Endothelial cell of umbilical vein (primary cell): ENCODE results near the gene MED27. TPM values are rescaled to one million over a fixed set of nuclear protein-coding genes. Genes with fewer than 3 reads are reported as not detected.

Experiments
- BruUV-seq: library from RNA; stranded (reverse); fragments of 400-500 nt; replicated peaks from 2 replicates; lab custom pipeline; 2021; lab: Mats Ljungman, UMichigan
- CTCF ChIA-PET: fragments of 300-600, 350-600 bp; sonication (Branson Sonifier 250); formaldehyde crosslinking; loops from one replicate; lab custom pipeline; 2021; ENCODE audit warnings: antibody characterized with exemption, inconsistent platforms; lab: Charles Lee
- POLR2A ChIA-PET: fragments of 300-600, 350-600 bp; sonication (Branson Sonifier 250); formaldehyde crosslinking; loops from one replicate; lab custom pipeline; 2021; ENCODE audit warnings: antibody characterized with exemption, inconsistent platforms; lab: Charles Lee
- DNase-seq: peaks from one replicate; pipeline ENCODE4 v3.0.0-alpha.2; 2011; ENCODE audit warnings: low read depth, low spot score
- FAIRE-seq: peaks from 2 replicates; lab custom pipeline; 2011; peaks lifted over from hg19 to GRCh38; lab: Jason Lieb, UNC
- H2AFZ ChIP-seq: 2 replicates; pipeline ENCODE4 v1.6.0; 2012; ENCODE audit warnings: low read depth, low read length, control low read depth, inconsistent platforms
- H3K27ac ChIP-seq: 2 replicates; pipeline ENCODE4 v1.5.1; 2011; ENCODE audit warnings: low read depth, mild to moderate bottlenecking, control low read depth, low read length, moderate library complexity; ENCODE audit not compliant: insufficient read depth
- H3K27me3 ChIP-seq, 2 experiments: 2 replicates each; pipeline versions ENCODE4 v1.6.0 to v1.6.1; 2011; ENCODE audit warnings: low read length in 2 of 2, mixed read lengths in 1 of 2; ENCODE audit not compliant: control insufficient read depth in 2 of 2, insufficient read depth in 2 of 2
- H3K36me3 ChIP-seq, 2 experiments: 2 replicates in 1 of 2; 3 replicates in 1 of 2; pipeline ENCODE4 v1.5.1; 2011; ENCODE audit warnings: low read length in 2 of 2, mild to moderate bottlenecking in 1 of 2, moderate library complexity in 1 of 2; ENCODE audit not compliant: control insufficient read depth in 2 of 2, insufficient read depth in 2 of 2; ENCODE audit errors: extremely low read depth in 1 of 2
- H3K4me1 ChIP-seq: 3 replicates; pipeline ENCODE4 v1.5.1; 2011; ENCODE audit warnings: mild to moderate bottlenecking, low read length; ENCODE audit not compliant: control insufficient read depth, insufficient read depth; ENCODE audit errors: extremely low read depth
- H3K4me2 ChIP-seq: 2 replicates; pipeline ENCODE4 v1.6.1; 2011; ENCODE audit warnings: low read length, control low read depth, mixed read lengths; ENCODE audit not compliant: insufficient read depth
- H3K4me3 ChIP-seq, 3 experiments: fragments of 200-600 bp in 1 of 3; sonication (generic), shearing (Covaris generic) in 1 of 3; replicated peaks in 1 of 3; 2 replicates each; pipeline ENCODE4 v1.5.1; 2011 to 2016; ENCODE audit warnings: control low read depth in 3 of 3, low read length in 3 of 3, mild to moderate bottlenecking in 2 of 3, inconsistent platforms in 1 of 3, low read depth in 1 of 3, moderate library complexity in 1 of 3; ENCODE audit not compliant: insufficient read depth in 1 of 3
- H3K79me2 ChIP-seq: 2 replicates; pipeline ENCODE4 v1.6.0; 2012; ENCODE audit warnings: low read length, inconsistent platforms; ENCODE audit not compliant: control insufficient read depth, insufficient read depth
- H3K9ac ChIP-seq: replicated peaks from 2 replicates; pipeline ENCODE3; 2011; ENCODE audit warnings: low read length, control low read depth; ENCODE audit not compliant: insufficient read depth; ENCODE audit errors: extremely low read depth
- H3K9me1 ChIP-seq: replicated peaks from 3 replicates; pipeline ENCODE4 v1.6.0; 2011; ENCODE audit warnings: mild to moderate bottlenecking, low read length; ENCODE audit not compliant: control insufficient read depth, insufficient read depth; ENCODE audit errors: extremely low read depth
- H3K9me3 ChIP-seq: replicated peaks from 2 replicates; pipeline ENCODE4 v1.5.1; 2012; ENCODE audit warnings: low read length, inconsistent platforms; ENCODE audit not compliant: control insufficient read depth, insufficient read depth
- H4K20me1 ChIP-seq: replicated peaks from 2 replicates; pipeline ENCODE3; 2011; ENCODE audit warnings: mild to moderate bottlenecking, low read length; ENCODE audit not compliant: control insufficient read depth, insufficient read depth; ENCODE audit errors: extremely low read depth
- CTCF ChIP-seq, 2 donors: IDR thresholded peaks; 1 replicate in 1 of 2; 2 replicates in 1 of 2; pipeline ENCODE4 v1.5.1; 2011; ENCODE audit warnings: low read length in 2 of 2, mild to moderate bottlenecking in 2 of 2, moderate library complexity in 2 of 2, control low read depth in 1 of 2, inconsistent platforms in 1 of 2, low read depth in 1 of 2; ENCODE audit not compliant: insufficient read depth in 1 of 2; ENCODE audit errors: extremely low read depth in 1 of 2
- FOS ChIP-seq: IDR thresholded peaks from 2 replicates; pipeline ENCODE4 v1.6.1; 2011; ENCODE audit warnings: mild to moderate bottlenecking, low read length, moderate library complexity, borderline replicate concordance; ENCODE audit not compliant: insufficient read depth
- GATA2 ChIP-seq: IDR thresholded peaks from 2 replicates; pipeline ENCODE4 v1.7.0; 2011; ENCODE audit warnings: low read depth, mild to moderate bottlenecking, moderate library complexity, mixed read lengths, low read length; ENCODE audit not compliant: insufficient read length, insufficient read depth
- POLR2A ChIP-seq: IDR thresholded peaks from 2 replicates; pipeline ENCODE4 v1.6.1; 2012; ENCODE audit warnings: low read depth, mild to moderate bottlenecking, control low read depth, low read length
- POLR2AphosphoS5 ChIP-seq: IDR thresholded peaks from 2 replicates; pipeline ENCODE4 v1.6.1; 2012; ENCODE audit warnings: low read depth, mild to moderate bottlenecking, control low read depth, low read length, moderate library complexity; ENCODE audit not compliant: insufficient read depth
- dilution Hi-C: fragments of 300-500 bp; cut with MboI; formaldehyde crosslinking; loops from one replicate; pipeline ENCODE4 v1.15.0; 2019; ENCODE audit warnings: low sequenced_read_pairs; ENCODE audit not compliant: extremely low pct_ligation_motif_present
- intact Hi-C: fragments of 100-400 bp; cut with micrococcal nuclease; formaldehyde crosslinking; loops from one replicate; pipeline ENCODE4 v1.10.0; 2022
- polyA plus RNA-seq, 4 experiments: library from polyadenylated mRNA; depleted of rRNA in 3 of 4; stranded (reverse) in 3 of 4; unstranded in 1 of 4; fragments of >200 nt; gene quantifications; 2 replicates each; pipeline versions ENCODE4 v1.2.1 to v1.2.3, GENCODE V29; 2011 to 2012; ENCODE audit warnings: missing spikeins in 1 of 4
- total RNA-seq: library from RNA; stranded (reverse); gene quantifications from 2 replicates; pipeline ENCODE4 v1.2.3, GENCODE V29; 2021

The MED27 gene
- total and polyA plus RNA-seq, 2 donors (not counting 3 experiments of a cell fraction or from before 2014, with no cell fraction given): 27.9 to 47.8 TPM

DNA sequence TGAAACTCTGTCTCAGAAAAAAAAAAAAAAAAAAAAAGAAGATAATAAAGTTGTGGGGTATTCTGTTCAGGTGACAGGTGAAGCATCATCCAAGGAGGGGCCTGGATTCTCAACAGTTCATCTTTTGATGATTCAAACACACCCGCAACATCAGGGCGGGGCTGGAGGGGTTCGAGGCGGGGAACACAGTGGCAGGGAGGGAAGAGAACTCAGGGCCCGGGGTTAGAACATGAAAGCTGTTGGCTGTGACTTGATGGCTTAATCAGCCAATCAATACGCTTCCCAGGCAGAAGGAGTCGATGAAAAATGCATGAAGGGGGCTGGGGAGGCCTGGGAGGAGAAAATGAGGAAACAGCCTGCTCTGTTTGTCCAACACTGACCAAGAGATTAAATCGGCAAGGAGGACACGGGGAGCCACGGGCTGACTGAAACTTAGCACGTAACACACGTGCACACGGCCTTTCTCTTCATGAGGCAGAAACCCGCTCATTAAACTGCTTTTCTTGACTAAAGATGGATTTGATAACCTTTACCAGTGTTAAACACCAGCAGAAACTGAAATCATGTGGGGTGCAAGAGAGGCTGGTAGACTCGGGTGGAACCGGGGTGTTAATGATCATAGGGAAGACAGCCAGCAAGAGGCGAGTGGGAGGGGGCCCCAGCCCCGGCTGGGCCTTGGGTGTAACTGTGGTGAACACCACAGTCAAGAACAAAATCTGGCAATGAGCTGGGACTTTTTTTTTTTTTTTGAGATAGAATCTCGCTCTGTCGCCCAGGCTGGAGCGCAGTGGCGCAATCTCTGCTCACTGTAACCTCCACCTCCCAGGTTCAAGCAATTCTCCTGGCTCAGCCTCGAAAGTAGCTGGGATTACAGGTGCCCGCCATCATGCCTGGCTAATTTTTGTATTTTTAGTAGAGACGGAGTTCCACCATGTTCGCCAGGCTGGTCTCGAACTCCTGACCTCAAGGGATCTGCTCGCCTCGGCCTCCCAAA is 234.1 kb downstream of the MED27 start:
- Histone ChIP-seq H3K36me3 (no peaks in the 10 kb centered on the region), H2AFZ (no peak overlapping the region), H3K4me1 (no peaks in the 10 kb centered on the region), H3K9me3 (no peaks in the 10 kb centered on the region), H3K27ac (no peak overlapping the region), H3K4me3 (no peak overlapping the region), H3K9me1 (no peaks in the 10 kb centered on the region), H3K9ac (no peak overlapping the region), H3K4me2 (no peak overlapping the region), H3K79me2 (no peaks in the 10 kb centered on the region), H3K27me3 (no peaks in the 10 kb centered on the region), H4K20me1 (no peaks in the 10 kb centered on the region)
- ChIA-PET CTCF (no interaction called here), POLR2A (no interaction called here)
- dilution Hi-C loops (no loop called here), intact Hi-C loops (no loop called here)
- no peak for TF ChIP-seq POLR2AphosphoS5
- no peak for TF ChIP-seq GATA2
- TF ChIP-seq POLR2A: no peak
- TF ChIP-seq FOS: no peak
- no peak for TF ChIP-seq CTCF (IDR thresholded peaks at IDR 0.05; ENCODE audit: extremely low read depth in 1 of 2, insufficient read depth in 1 of 2, low read depth in 1 of 2, low read length in 2 of 2)
- no peak for DNase-seq
- no peak for FAIRE-seq
- BruUV-seq: no TSS peak
